IMR-90 (cell line): ENCODE results near the gene CLK1.

Source experiments
- BHLHE40 ChIP-seq: fragments of 150-350 bp; IDR thresholded peaks from 2 replicates; pipeline ENCODE4 v1.6.1; 2016; ENCODE audit warnings: mild to moderate bottlenecking, low read depth, low read length
- CEBPB ChIP-seq: IDR thresholded peaks from 2 replicates; pipeline ENCODE4 v1.6.1; 2012; ENCODE audit warnings: low read depth, low read length, improper control_type of control experiment
- CTCF ChIP-seq: conservative IDR thresholded peaks from 2 replicates; pipeline ENCODE4 v1.5.1; 2012; ENCODE audit warnings: mild to moderate bottlenecking, low read depth, low read length, improper control_type of control experiment
- POLR2A ChIP-seq: IDR thresholded peaks from 2 replicates; pipeline ENCODE4 v1.6.1; 2012; ENCODE audit warnings: mild to moderate bottlenecking, low read depth, low read length
- RCOR1 ChIP-seq: IDR thresholded peaks from 2 replicates; pipeline ENCODE4 v1.6.1; 2012; ENCODE audit warnings: mild to moderate bottlenecking, low read length, improper control_type of control experiment; ENCODE audit not compliant: insufficient replicate concordance
- RFX5 ChIP-seq: IDR thresholded peaks from 2 replicates; pipeline ENCODE4 v1.8.0; 2012; ENCODE audit warnings: low read depth, mild to moderate bottlenecking, low read length, moderate library complexity
- USF2 ChIP-seq: fragments of 150-350 bp; IDR thresholded peaks from 2 replicates; pipeline ENCODE4 v1.6.1; 2017; ENCODE audit warnings: mild to moderate bottlenecking, antibody characterized with exemption, low read length, low read depth

GRCh38 chr2:200810998-200811332 lies 53.5 kb downstream of the CLK1 start:
- TF ChIP-seq CTCF (no peak), RCOR1 (no peak), CEBPB (no peak), USF2 (no peak), POLR2A (no peak; the same call in 1 of the 2 replicates), RFX5 (no peak), BHLHE40 (no peak)
